ENCODE results near the gene GNLY.
"Not testable (repeated sequence)": the region's sequence is repeated elsewhere in the genome, so short reads cannot be mapped to it uniquely, and the experiment has no call there.

GNLY gene

GRCh38 chr2:85694052-85695025 lies at the start of gene GNLY:
Gene GNLY (plus strand): TSS chr2:85694358. CDS start chr2:85694419, 61 bp downstream.
- no peak for DNase-seq (ENCODE audit: low read depth, low spot score)

DNA sequence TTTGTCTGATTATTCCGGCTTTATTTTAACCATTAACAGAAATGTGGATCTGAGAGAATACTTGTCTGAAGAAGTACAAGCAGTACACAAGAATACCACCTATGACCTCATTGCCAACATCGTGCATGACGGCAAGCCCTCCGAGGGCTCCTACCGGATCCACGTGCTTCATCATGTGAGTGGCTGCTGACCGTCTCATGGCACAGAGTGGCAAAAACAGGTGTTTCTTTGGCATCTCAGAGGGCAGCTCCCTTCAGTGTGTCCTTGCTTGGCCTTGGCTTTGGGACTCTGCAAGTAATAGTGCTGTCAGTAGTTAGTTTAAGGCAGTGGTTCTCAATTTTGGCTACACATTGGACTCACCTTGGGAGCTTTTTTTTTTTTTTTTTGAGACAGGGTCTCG lies 49.2 kb upstream of the GNLY start:
- no peak for DNase-seq (ENCODE audit: low read depth, low spot score)

- DNase-seq (ENCODE audit: low read depth, low spot score): no peak
Measured at GRCh38 chr2:85646166-85646565, 48.0 kb upstream of the GNLY start.

DNA sequence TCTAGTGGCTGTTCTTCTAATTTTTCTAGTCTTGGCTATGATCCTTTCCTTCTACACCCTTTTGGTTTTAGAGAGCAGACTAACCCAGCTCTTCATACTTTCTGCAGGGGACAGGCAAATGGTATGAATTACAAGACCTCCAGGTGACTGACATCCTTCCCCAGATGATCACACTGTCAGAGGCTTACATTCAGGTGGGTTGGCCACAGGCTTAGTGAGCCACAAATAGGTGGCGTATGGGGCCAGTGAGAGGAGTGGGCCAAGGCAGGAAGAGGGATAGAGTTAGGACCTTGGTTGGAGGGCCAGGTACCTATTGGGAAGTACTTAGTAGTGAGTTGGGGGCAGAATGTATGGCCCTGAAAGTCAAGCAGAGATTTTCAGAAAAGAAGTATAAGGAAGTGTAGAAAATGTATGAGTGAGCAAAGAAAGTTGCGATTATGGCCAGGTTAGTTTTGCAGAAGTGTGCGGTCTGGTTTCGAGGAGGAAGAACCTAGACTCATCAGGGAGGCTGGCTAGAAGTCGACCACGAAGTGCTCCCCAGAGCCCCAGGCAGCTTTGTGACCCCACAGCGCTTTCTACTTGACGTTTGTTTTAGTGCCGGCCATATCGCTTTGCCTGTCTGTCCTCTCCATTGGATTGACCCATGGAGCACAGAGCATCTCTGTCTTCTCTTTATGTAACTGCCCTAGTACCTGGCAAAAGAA lies 46.2 kb upstream of the GNLY start:
- DNase-seq (ENCODE audit: low read depth, low spot score): no peak

DNA sequence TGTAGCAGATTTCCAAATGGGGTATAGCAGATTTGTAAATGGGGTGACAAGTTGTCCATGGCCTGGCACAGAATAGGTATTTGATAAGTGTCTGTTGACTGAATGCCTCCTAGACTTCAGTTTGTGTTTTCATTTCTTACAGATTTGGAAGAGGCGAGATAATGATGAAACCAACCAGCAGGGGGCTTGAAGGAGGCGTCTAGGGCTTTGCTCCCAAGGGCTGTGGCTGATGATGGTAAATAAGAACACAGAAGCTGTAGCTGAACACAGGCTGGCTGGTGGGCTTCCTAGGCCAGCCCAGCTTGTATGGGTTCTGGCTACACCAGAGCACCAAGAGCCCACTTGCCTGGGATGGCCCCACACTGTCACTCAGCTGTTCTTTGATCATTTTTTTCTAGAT lies 45.5 kb upstream of the GNLY start:
- no peak for DNase-seq (ENCODE audit: low read depth, low spot score)

- DNase-seq (ENCODE audit: low read depth, low spot score): no peak
Measured at GRCh38 chr2:85649201-85650190, 44.7 kb upstream of the GNLY start.

DNA sequence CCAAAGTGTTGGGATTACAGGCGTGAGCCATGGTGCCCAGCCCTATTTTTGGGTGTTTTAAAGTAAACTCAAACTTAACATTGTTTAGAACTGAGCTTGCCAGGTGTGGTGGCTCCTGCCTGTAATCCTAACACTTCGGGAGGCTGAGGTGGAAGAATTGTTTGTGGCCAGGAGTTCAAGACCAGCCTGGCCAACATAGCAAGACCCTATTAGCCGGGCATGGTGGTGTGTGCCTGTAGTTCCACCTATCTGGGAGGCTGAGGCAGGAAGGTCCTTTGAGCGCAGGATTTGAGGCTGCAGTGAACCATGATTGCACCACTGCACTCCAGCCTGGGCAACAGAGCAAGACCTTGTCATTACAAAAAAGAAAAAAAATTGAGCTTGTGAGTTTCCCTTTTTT lies 43.7 kb upstream of the GNLY start:
- DNase-seq (ENCODE audit: low read depth, low spot score): no peak

DNA sequence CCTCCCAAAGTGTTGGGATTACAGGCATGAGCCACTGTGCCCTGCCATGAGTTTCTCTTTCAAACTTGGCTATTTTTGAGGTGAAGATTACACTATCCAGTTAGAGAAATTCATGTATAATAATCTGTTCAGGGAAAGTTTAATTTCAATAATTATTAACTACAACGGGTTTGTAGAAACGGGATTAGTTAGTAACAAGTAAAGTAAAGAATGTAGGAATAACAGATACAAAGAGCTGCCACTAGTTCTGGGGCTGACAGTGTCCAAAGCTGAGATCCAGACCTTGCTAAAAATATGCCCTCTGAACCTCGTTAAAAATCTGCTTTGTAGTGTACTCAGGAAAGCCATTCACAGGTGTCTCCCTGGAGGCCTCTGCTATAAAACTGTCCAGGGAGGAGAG lies 43.1 kb upstream of the GNLY start:
- DNase-seq (ENCODE audit: low read depth, low spot score): no peak

DNA sequence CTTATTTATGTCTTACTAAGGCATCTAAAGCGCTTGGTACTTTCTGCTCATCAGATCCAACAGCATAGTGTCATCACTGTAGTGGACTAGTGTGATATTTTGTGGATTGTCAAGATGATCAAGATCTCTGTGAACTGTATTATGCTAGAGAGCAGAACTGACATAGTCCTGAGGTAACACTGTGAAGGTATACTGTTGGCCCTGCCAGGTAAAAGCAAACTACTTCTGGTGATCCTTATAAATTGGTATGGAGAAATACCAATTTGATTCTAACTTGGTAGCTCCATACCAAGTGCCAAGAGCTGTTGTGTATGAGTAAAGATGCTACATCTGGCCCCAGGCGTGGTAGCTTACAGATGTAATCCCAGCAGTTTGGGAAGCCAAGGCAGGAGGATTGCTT lies 42.1 kb upstream of the GNLY start:
- DNase-seq (ENCODE audit: low read depth, low spot score): no peak

DNA sequence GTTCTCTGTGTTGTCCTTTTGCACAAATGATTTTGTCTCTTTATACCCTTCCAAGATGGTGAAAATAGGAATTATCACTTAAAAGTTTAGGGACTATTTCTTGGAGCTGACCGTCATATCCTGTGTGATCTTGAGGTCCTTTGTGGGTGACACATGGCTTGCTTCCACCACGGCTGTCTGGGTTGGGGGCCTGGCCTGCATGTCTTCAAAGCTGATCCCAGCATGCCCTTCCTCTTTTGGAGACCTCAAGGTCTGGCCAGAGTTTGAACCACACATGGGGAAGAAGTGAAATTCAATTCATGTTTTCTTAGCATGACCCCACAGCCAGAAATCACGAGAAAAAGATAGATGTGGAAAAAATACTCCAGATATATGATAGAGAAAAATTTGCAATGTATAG lies 40.2 kb upstream of the GNLY start:
- no peak for DNase-seq (ENCODE audit: low read depth, low spot score)

DNA sequence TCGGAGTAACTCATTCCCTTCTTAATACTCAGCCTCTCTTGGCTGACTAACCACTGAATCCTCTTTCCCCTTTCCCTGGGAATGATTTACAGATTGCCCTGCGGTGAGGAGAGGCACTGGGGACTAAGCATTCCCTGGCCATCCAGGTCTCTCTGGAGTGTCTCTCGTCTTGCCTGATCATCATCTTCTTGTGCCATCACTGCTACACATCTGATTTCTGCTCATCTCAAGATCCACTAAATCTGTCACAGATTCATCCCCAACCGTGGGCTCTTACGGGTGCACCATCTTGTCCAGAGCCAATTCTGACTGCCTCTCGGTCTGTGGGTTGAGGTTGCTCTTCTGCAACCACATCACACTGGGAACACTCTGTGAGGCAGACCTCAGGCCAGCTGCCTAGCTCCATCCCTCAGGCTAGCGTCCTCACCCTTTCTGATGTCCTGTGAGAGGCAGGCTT lies 38.2 kb upstream of the GNLY start:
- no peak for DNase-seq (ENCODE audit: low read depth, low spot score)

- no peak for DNase-seq (ENCODE audit: low read depth, low spot score)
Measured at GRCh38 chr2:85656468-85656867, 37.7 kb upstream of the GNLY start.

DNA sequence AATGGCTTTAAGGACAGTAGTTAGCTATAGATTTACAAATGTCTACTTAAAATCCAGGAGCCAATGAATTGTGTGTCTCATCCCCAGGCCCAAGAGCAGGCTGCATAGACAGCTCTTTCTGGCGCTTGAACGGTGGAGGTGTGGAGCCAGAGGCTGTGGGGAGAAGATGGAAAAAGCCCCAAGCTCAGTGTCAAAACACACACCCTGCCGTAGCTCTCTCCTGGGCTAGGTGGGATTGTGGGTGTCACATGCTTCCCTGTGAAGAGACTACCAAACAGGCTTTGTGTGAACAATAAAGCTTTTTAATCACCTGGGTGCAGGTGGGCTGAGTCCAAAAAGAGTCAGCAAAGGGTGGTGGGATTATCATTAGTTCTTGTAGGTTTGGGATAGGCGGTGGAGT lies 36.8 kb upstream of the GNLY start:
- not testable (repeated sequence) for DNase-seq (ENCODE audit: low read depth, low spot score)

GRCh38 chr2:85659324-85659981 lies 34.7 kb upstream of the GNLY start:
- no peak for DNase-seq (ENCODE audit: low read depth, low spot score)

GRCh38 chr2:85660301-85660700 lies 33.9 kb upstream of the GNLY start:
- not testable (repeated sequence) for DNase-seq (ENCODE audit: low read depth, low spot score)

- no peak for DNase-seq (ENCODE audit: low read depth, low spot score)
Measured at GRCh38 chr2:85660725-85661124, 33.4 kb upstream of the GNLY start.

DNA sequence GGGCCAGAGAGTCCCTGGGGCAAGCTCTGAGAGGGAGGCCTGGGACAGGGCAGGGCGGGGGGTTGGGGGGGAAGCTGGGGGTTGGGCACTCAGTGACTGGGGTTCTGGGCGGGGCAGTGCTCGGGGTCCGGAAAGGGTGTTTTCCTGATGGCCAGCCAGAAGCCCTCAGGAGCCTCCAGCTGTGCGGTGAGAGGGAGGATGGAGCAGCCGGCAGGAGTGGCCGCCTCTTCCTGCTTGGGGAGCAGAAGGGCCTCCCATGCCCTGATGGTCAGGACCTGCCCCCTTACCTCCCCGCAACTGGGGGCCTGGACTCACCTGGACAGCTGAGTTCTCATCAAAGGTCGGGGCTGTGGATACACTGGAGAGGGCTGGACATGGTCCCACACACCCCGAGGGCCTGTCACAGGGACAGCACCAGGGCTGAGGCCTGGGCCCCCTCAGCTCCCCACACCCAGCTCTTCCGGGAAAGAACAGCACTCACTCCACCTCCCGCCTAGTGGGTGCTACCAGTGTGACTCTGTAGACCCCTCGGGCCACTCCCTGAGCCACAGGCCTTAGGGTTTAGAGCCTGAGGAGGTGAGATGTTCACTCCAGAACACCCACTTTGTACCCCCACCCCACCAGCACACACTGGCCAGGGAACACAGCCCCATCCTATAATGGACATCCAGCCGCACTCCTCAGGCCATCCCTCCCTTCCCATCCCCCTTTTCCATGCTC lies 32.9 kb upstream of the GNLY start:
- no peak for DNase-seq (ENCODE audit: low read depth, low spot score)

DNA sequence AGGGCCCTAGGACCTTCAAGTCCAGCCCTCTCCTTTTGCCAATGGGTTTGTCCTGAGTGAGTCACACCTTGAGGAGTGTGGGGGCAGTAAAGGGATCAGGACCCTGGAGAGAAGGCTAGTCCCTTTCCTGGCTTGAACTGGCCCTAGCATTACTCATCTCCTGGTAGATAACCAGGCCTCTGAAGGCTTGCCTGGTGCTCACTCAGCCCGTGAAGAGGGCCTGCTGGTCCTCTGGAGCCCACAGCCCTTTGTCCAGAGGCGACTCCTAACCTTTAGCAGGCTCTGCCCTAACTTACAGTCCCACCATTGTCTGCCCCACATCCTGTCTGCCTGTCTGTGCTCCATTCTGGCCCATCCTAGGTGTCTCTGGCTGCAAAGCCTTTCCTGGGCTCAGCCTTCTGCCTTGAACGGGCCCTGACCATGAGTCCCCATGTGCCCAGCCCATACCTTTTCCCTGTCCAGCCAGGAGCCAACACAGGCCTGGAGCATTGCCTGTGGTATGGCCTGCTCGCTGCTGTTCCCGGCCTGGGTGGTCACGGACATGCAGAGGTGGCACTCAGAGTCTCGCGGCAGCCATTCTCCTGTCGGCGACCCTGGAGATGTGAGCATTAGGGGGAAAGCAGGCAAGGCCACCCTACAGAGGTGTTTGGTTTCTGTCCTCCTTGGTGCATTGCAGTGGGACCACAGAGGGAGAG lies 31.1 kb upstream of the GNLY start:
- no peak for DNase-seq (ENCODE audit: low read depth, low spot score)

Measured in iPS DF 19.7 (cell line).